Fibroblast of lung (primary cell): Measurements from ENCODE around the gene C1QTNF9.
"Not testable (repeated sequence)": the region's sequence is repeated elsewhere in the genome, so short reads cannot be mapped to it uniquely, and the experiment has no call there.

Experiments
- CTCF ChIP-seq, 2 donors: IDR thresholded peaks in 1 of 2; conservative IDR thresholded peaks in 1 of 2; 1 replicate in 1 of 2; 2 replicates in 1 of 2; pipeline ENCODE4 v1.5.1; 2011 to 2012; ENCODE audit warnings: low read length in 2 of 2, control low read depth in 1 of 2, inconsistent platforms in 1 of 2, low read depth in 1 of 2, mild to moderate bottlenecking in 1 of 2
- EZH2 ChIP-seq: IDR thresholded peaks from 2 replicates; pipeline ENCODE4 v1.5.1; 2012; ENCODE audit warnings: low read length, control low read depth, mild to moderate bottlenecking; ENCODE audit errors: missing control alignments

GRCh38 chr13:24309300-24309699 is at the start of gene C1QTNF9:
- not testable (repeated sequence) for TF ChIP-seq CTCF (conservative IDR thresholded peaks at IDR 0.05 in 1 of 2, IDR thresholded peaks at IDR 0.05 in 1 of 2; ENCODE audit: low read depth in 1 of 2, low read length in 2 of 2); EZH2
